Hepatocyte (in vitro differentiated cells): Measurements from ENCODE around the gene DSCAML1. TPM values are rescaled to one million over a fixed set of nuclear protein-coding genes. Genes with fewer than 3 reads are reported as not detected.

Experiments used
- DNase-seq: peaks from one replicate; pipeline ENCODE4 v3.0.0-alpha.2; 2016; ENCODE audit warnings: low spot score
- H2AFZ ChIP-seq: fragments of 200-600 bp; sonication (generic); 2 replicates; pipeline ENCODE4 v1.6.0; 2016; ENCODE audit warnings: antibody characterized with exemption, mild to moderate bottlenecking
- H3K27ac ChIP-seq: fragments of 200-600 bp; sonication (generic); 2 replicates; pipeline ENCODE4 v1.5.1; 2016; ENCODE audit warnings: mild to moderate bottlenecking
- H3K27me3 ChIP-seq: fragments of 200-600 bp; sonication (generic); 2 replicates; pipeline ENCODE4 v1.6.1; 2016
- H3K36me3 ChIP-seq: fragments of 200-600 bp; sonication (generic); replicated peaks from 2 replicates; pipeline ENCODE4 v1.5.1; 2016; ENCODE audit warnings: low read depth; ENCODE audit not compliant: insufficient read depth
- H3K4me1 ChIP-seq: fragments of 200-600 bp; sonication (generic); 2 replicates; pipeline ENCODE4 v1.5.1; 2016; ENCODE audit warnings: mild to moderate bottlenecking, moderate library complexity; ENCODE audit not compliant: insufficient read depth
- H3K4me2 ChIP-seq: fragments of 200-600 bp; sonication (generic); 2 replicates; pipeline ENCODE4 v1.6.0; 2016
- H3K4me3 ChIP-seq: fragments of 200-600 bp; sonication (generic); 2 replicates; pipeline ENCODE4 v1.5.1; 2016; ENCODE audit warnings: mild to moderate bottlenecking
- H3K79me2 ChIP-seq: fragments of 200-600 bp; sonication (generic); 2 replicates; pipeline ENCODE4 v1.6.0; 2017; ENCODE audit warnings: mild to moderate bottlenecking
- H3K9me2 ChIP-seq: fragments of 200-600 bp; sonication (generic); replicated peaks from 2 replicates; pipeline ENCODE4 v1.6.0; 2017; ENCODE audit warnings: mild to moderate bottlenecking; ENCODE audit not compliant: insufficient read depth
- H3K9me3 ChIP-seq: fragments of 200-600 bp; sonication (generic); 2 replicates; pipeline ENCODE4 v1.5.1; 2016; ENCODE audit warnings: low read depth, mild to moderate bottlenecking
- H4K20me1 ChIP-seq: fragments of 200-600 bp; sonication (generic); 2 replicates; pipeline ENCODE4 v1.6.0; 2016; ENCODE audit warnings: mild to moderate bottlenecking; ENCODE audit not compliant: insufficient read depth, poor library complexity, severe bottlenecking
- EZH2 ChIP-seq: fragments of 200-600 bp; sonication (generic); IDR thresholded peaks from 2 replicates; pipeline ENCODE4 v1.6.1; 2016; ENCODE audit warnings: antibody characterized with exemption, mild to moderate bottlenecking, borderline replicate concordance
- EZH2phosphoT487 ChIP-seq: fragments of 200-600 bp; sonication (generic); IDR thresholded peaks from one replicate; pipeline ENCODE4 v1.6.1; 2018; ENCODE audit warnings: antibody characterized with exemption, mild to moderate bottlenecking, low read depth, moderate library complexity; ENCODE audit not compliant: unreplicated experiment, severe bottlenecking
- WGBS: methylation state at CpG from one replicate; pipeline ENCODE4 v1.1.6; 2016; ENCODE audit warnings: low lambda C conversion rate; ENCODE audit errors: missing lambda C conversion rate; 5-methylcytosine and 5-hydroxymethylcytosine counted together
- polyA plus RNA-seq: library from polyadenylated mRNA; unstranded; fragments of >200 nt; fragmentation: Nextera tagmentation; extraction: Ambion mirVana; gene quantifications from 2 replicates; pipeline ENCODE4 v1.2.1, GENCODE V29; 2016
- total RNA-seq: library from RNA; depleted of rRNA; stranded (reverse); fragments of >200 nt; gene quantifications from 2 replicates; pipeline ENCODE4 v1.2.3, GENCODE V29; 2014
- TF ChIP-seq, protein P1 (sequence below): fragments of 200-600 bp; sonication (generic); IDR thresholded peaks from 2 replicates; pipeline ENCODE4 v1.5.1; 2016; ENCODE audit warnings: antibody characterized with exemption, mild to moderate bottlenecking; ENCODE audit not compliant: poor library complexity

The DSCAML1 gene
- total and polyA plus RNA-seq, 2 experiments from 2014 or later = 0.46 to 2.6 TPM

DNA sequence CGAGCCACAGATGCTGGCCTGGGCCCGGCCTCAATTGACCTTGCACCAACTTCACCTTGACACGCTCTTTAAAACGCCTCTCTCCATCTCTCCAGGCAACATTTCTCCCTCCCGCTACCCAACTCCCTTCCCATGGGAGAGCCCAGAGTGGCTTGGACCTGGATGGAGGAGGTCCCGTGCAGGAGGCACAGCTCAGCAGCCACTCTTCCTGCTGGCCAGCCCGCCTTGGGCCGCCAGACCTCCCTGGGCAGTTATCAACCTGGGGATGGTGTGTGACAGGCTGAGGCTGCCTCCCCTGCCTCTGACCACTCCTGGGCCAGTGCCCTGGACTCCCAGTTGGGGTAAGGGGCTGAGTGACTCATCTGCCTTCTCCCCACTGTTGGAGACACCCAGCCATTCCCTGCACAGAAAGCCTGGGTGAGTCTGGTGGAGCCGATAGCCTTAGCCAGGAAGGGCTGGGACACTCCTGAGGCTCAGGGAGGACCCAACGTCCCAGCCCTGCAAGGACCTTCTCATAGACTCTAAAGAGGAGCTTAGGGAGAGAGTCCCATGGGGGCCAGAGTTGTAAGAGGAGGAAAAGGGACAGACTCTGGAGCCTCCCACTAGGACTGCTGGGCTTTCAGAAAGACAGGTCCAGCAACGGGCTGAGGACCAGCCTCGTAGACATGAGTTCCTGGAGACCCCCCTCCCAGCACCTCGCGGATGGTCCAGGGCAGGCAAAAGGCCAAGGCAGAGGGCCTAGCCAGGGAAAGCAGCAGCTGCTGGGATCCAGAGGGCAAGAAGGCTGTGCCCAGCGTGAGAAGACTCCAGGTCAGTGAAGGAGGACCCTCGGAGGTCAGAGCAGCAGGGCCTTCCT is 337.7 kb downstream of the DSCAML1 start:
- no peak overlapping the region for H3K27ac ChIP-seq

DNA sequence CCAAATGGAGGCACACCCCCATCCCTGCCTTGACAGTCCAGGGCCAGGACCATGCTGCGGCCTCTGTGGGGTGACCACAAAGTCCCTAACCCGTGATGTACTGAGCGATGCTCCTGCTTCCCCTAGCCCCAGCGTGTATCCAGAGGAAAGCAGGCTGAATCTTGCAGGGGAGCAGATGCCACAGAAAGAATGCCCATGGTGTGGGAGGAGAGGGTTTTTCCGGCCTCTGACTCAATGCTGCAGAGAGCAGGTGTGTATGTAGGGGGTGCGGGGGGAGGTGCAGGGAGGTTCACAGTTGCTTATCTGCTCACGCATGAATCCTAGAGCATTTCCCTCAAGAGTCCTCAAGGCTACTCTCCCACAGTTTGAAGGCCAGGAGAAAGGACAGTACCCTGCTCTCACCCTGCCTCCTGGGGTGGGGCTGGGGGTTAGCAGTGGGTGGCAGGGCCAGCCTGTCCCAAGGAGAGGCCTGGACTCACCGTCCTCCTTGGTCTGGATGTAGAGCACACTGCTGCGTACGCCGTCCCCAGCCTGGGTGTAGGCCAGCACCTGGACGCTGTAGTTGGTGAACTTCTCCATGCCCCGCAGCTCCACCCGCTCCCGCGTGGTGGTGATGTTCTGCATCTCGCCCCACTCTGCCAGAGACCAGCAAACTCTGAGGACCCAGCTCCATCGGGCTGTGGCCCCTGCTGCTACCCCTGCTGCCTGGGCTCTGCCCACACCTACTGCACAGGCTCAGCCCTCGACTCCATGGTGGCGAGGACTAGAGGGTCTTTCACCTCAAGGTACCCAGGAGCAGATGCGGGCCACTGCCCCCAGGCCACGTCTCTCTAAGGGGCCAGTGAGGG is 338.5 kb downstream of the DSCAML1 start:
- Histone ChIP-seq H3K4me1 (no peaks in the 10 kb centered on the region), H3K27ac (no peak overlapping the region), H3K9me3 (no peaks in the 10 kb centered on the region), H2AFZ (no peak overlapping the region), H3K9me2 (no peaks in the 10 kb centered on the region), H3K4me2 (no peak overlapping the region), H3K4me3 (no peak overlapping the region), H3K79me2 (no peaks in the 10 kb centered on the region), H4K20me1 (no peaks in the 10 kb centered on the region), H3K27me3 (no peaks in the 10 kb centered on the region), H3K36me3 (no peaks in the 10 kb centered on the region)
- no peak for DNase-seq
- TF ChIP-seq, protein P1, sequence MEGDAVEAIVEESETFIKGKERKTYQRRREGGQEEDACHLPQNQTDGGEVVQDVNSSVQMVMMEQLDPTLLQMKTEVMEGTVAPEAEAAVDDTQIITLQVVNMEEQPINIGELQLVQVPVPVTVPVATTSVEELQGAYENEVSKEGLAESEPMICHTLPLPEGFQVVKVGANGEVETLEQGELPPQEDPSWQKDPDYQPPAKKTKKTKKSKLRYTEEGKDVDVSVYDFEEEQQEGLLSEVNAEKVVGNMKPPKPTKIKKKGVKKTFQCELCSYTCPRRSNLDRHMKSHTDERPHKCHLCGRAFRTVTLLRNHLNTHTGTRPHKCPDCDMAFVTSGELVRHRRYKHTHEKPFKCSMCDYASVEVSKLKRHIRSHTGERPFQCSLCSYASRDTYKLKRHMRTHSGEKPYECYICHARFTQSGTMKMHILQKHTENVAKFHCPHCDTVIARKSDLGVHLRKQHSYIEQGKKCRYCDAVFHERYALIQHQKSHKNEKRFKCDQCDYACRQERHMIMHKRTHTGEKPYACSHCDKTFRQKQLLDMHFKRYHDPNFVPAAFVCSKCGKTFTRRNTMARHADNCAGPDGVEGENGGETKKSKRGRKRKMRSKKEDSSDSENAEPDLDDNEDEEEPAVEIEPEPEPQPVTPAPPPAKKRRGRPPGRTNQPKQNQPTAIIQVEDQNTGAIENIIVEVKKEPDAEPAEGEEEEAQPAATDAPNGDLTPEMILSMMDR = no peak
- TF ChIP-seq EZH2phosphoT487 = no peak
- TF ChIP-seq EZH2 = no peak
- WGBS = 96% methylated on average over 22 of the region's 22 CpGs

More for the DNA sequence above, 337.7 kb downstream of the DSCAML1 start:
- H3K9me2 ChIP-seq = no peaks in the 10 kb centered on the region
- H3K4me3 ChIP-seq = no peak overlapping the region
- no peak overlapping the region for H3K4me2 ChIP-seq
- no peaks in the 10 kb centered on the region for H3K27me3 ChIP-seq
- no peaks in the 10 kb centered on the region for H4K20me1 ChIP-seq
- H3K79me2 ChIP-seq = no peaks in the 10 kb centered on the region
- whole genome bisulfite sequencing = 85% methylated on average over 16 of the region's 16 CpGs
- no peaks in the 10 kb centered on the region for H3K9me3 ChIP-seq
- DNase-seq = no peak
- no peak overlapping the region for H2AFZ ChIP-seq
- no peaks in the 10 kb centered on the region for H3K4me1 ChIP-seq
- TF ChIP-seq EZH2 (no peak), EZH2phosphoT487 (no peak)
- TF ChIP-seq, protein P1 = no peak
- H3K36me3 ChIP-seq = no peaks in the 10 kb centered on the region

DNA sequence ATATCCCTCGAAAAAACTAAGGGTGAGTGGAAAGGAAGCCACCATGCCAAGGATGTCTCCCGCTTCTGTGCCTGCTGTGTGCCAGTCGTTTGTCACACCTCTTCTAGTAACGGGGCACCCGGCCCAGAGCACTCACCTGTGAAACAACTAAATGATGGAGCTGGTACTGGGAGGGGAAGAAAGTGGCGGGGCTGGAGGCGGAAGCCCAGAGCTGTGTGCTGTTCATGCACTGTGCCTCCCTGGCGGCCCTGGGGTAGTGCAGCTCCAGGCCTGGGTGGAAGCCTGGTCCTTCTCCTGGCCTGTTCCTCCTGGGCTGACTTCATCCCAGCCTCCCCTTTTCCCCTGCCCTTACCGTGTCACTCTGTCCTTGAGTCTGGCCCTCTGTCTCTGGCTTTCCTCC is 339.2 kb downstream of the DSCAML1 start:
- Histone ChIP-seq H3K27ac (no peak overlapping the region), H3K79me2 (no peaks in the 10 kb centered on the region), H3K9me2 (no peaks in the 10 kb centered on the region), H4K20me1 (no peaks in the 10 kb centered on the region), H3K4me1 (no peaks in the 10 kb centered on the region), H3K4me3 (no peak overlapping the region), H3K27me3 (no peaks in the 10 kb centered on the region), H3K9me3 (no peaks in the 10 kb centered on the region), H3K36me3 (no peaks in the 10 kb centered on the region), H3K4me2 (no peak overlapping the region), H2AFZ (no peak overlapping the region)
- TF ChIP-seq EZH2phosphoT487 (no peak), EZH2 (no peak)
- TF ChIP-seq, protein P1 = no peak
- WGBS = 86% methylated on average over 9 of the region's 9 CpGs
- DNase-seq = no peak
